Hypothalamus (tissue), 51 donors: ENCODE data around the gene MYADML2.
"Not testable (repeated sequence)": the region's sequence is repeated elsewhere in the genome, so short reads cannot be mapped to it uniquely, and the experiment has no call there.

ENCODE experiments used
- DNase-seq, 51 donors: peaks; one replicate each; lab custom pipeline; 2025; lab: John Stamatoyannopoulos, UW

Gene MYADML2

GRCh38 chr17:81959362-81960129 lies 12.5 kb upstream of the MYADML2 start:
- DNase-seq = peak in 36 of 51 donors; percentile 10 to 81 (median 32)

- DNase-seq = no peak
These were observed 11.8 kb upstream of the MYADML2 start for GRCh38 chr17:81958633-81959342.

- no peak for DNase-seq
These were observed 10.8 kb upstream of the MYADML2 start for GRCh38 chr17:81957691-81958432.

- no peak for DNase-seq
These were observed 9.9 kb upstream of the MYADML2 start for GRCh38 chr17:81956607-81957589.

- no peak for DNase-seq
These were observed 8.9 kb upstream of the MYADML2 start for GRCh38 chr17:81955756-81956544.

GRCh38 chr17:81955058-81955681 lies 8.1 kb upstream of the MYADML2 start:
- no peak for DNase-seq

GRCh38 chr17:81954131-81955057 lies 7.4 kb upstream of the MYADML2 start:
- no peak for DNase-seq

GRCh38 chr17:81953443-81953842 lies 6.4 kb upstream of the MYADML2 start:
- not testable (repeated sequence) for DNase-seq

GRCh38 chr17:81952792-81953228 lies 5.8 kb upstream of the MYADML2 start:
- DNase-seq = no peak

GRCh38 chr17:81951785-81952684 lies 5.0 kb upstream of the MYADML2 start:
- no peak for DNase-seq

- DNase-seq = no peak
These were observed 3.5 kb upstream of the MYADML2 start for GRCh38 chr17:81950501-81950900.

- DNase-seq = no peak
These were observed 1.8 kb upstream of the MYADML2 start for GRCh38 chr17:81948635-81949378.

- DNase-seq = no peak
These were observed 2.2 kb downstream of the MYADML2 start for GRCh38 chr17:81944858-81945257.

- DNase-seq = no peak
These were observed 4.9 kb downstream of the MYADML2 start for GRCh38 chr17:81942167-81942553.

GRCh38 chr17:81941484-81942166 lies 5.4 kb downstream of the MYADML2 start:
- DNase-seq = peak in 5 of 51 donors; percentile 15 to 34 (median 22)
